NCI-H128 (cell line): Measurements from ENCODE around the gene HAO1.
"Not testable (repeated sequence)": the region's sequence is repeated elsewhere in the genome, so short reads cannot be mapped to it uniquely, and the experiment has no call there.

Experiments
- DNase-seq: peaks from one replicate; lab custom pipeline; 2025; ENCODE audit not compliant: unreplicated experiment; lab: John Stamatoyannopoulos, UW

The HAO1 gene

GRCh38 chr20:7940341-7940740, at the start of gene HAO1:
Gene HAO1 (minus strand): TSS chr20:7940458. CDS start chr20:7940422, 36 bp downstream.
- no peak for DNase-seq

DNA sequence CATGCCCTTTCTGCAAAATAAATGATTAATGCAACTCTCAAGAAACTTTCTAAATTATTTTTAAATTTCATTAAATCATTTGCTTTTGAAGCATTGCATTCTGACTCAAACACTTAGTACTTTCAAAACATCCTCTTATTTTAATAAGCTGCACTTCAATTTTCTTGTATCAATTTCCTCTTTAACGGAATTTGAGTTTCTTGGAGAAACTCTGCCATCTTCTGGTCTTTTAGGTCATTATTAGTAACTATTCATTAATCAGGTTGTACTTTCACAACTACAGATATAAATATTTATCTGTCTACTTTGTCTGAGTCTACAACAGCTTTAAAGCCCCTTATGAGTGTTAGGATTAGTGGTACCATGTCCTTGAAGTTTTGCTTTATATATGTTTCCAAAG, 49.1 kb upstream of the HAO1 start:
- DNase-seq: no peak

DNA sequence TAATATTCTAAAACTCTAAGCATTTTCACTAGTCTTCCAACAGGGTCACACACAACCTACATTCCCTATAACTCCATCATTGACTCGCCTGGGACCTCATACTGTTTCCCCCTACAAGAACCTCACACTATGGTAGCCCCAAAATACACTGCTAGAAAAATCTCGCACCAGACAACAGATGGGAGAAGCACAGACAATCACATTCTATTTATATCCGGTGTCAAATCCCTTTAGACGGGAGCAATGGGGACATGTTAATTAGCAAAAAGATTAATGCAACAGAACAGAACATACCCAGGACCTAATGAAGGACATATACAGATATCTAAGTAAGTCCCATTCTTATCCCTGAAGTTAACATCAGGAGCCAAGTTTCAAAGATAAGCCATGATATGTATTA, 45.7 kb upstream of the HAO1 start:
- DNase-seq: no peak

DNA sequence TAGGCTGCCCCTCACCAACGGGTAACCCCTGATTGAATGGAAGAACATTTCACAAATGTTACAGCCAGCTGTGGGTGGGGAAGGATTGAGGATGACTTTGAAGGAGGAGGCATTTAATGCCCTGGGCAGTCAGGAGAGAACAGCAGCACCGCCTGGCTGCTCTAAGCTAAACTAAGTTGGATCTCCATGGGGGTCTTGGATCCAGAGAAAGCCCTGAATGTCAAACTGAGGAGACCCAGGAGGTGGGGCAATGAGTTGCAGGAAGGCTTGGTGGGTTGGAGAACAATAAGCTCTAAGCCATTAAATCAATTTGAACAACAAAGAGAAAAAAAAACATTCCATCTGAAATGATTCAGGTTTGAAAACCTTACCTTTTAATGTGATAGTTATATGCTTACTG, 43.9 kb upstream of the HAO1 start:
- DNase-seq: no peak

DNA sequence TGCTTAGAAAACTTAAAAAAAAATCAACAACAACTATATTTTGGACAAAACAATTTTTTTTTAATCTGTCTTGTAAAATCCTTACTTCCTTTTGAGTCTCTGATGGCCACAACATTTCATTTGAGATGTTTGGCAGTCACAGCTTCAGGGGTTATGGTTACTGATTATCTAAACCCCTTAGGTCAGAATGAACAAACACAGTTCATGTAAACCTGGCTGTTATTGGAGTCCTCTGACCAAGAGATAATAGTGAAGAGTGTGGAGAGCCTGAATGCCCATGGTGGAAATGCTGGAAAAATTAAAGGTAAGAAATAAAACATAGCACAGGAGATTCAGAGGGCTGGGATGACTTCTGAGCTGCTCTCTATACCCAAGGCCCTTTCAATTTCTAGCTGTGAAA, 41.1 kb upstream of the HAO1 start:
- DNase-seq: no peak

DNA sequence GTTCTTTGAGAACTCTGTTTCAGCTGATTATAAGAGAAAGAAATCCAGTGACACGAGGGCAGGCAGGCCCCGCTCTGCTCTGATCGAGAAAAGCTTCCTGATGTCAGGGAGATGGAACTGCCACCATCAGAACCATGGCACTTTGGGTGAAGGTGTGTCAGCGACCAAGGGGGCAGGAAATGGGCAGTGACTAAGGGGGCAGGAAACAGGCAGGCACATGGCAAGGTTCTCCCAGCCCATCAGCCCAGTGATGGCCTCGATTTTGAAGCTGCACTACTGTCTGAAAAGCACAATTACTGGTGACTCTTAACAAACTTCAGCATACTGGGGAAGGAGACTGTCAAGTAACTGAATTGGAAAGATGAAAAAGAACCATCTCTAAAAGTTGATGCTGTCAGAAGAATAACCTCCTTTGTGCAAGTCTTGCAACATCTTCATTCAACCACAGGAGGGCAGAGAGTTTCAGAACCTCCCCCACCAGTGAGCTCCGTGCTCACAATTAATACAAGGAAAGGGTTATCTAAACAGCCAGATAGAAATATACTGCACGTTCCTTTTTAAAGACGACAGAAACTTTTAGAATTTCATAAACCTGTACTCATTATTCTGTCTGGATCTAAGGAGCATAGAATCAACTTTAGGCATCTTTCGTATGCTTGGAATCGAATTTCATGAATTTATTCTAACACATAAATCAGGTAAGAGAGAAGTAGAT, 40.2 kb upstream of the HAO1 start:
- no peak for DNase-seq

DNA sequence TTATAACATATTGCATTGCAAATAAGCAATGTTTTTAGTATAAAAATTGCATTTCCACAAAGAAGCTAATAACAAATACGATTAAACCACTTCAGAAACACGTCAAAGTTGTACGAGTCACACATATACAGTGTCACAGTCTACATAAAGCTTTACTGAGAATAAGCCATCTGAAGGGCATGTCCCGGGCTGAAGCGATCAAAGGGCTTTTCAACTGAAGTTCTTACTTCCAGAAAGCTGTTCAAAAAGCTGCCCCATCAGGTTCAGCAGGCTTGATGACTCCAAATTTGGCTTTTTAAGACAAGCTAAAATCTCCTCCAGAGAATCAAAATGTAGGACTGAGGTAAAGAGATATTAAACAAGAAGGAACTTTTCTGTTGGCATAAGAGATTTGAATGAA, 37.5 kb upstream of the HAO1 start:
- DNase-seq: no peak

DNA sequence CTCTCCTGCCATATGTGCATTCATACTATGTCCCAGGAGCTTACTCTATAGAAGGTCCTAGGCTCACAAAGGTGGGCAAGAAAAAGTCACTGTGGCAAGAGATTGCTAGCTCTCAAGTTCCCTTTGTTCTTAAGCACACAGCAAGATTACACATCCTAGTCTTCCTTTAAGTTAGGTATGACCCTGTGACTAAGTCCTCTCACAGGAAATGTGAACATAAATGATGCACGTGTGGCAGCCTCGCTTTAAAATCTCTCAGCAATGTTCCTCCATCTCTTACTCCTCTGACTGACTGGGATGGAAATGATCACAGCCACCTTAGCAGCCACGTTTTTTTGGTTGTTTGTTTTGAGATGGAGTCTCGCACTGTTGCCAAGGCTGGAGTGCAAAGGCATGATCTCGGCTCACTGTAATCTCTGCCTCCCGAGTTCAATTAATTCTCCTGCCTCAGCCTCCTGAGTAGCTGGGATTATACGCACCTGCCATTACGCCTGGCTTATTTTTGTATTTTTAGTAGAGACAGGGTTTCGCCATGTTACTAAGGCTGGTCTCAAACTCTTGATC, 35.7 kb upstream of the HAO1 start:
- DNase-seq: no peak

DNA sequence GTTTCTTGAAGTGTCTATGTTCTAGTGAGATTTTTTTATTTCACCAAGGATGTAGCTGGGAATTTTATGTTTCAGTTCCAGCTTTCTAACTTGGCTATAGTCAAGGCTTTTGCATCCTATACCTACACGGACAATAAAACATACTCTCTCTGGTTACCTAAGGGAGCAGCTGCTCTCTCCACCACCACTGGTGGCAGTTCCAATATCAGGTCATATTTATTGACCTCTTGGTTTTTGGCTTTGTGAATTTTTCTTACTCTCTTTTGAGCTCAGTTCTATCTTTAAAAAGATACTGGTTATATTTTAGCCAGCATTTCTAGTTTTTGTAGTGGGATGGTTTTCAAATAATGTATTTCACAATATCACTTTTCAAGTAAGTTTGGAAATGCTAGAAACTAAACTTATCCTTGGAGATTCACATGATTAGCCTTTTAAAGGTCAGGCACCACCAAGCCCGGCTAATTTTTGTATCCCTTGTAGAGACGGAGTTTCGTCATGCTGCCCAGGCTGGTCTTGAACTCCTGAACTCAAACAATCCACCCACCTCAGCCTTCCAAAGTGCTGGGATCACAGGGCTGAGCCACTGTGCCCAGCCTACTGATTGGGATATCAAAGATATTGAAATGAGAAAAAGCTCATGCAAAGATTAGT, 34.7 kb upstream of the HAO1 start:
- DNase-seq: no peak

DNA sequence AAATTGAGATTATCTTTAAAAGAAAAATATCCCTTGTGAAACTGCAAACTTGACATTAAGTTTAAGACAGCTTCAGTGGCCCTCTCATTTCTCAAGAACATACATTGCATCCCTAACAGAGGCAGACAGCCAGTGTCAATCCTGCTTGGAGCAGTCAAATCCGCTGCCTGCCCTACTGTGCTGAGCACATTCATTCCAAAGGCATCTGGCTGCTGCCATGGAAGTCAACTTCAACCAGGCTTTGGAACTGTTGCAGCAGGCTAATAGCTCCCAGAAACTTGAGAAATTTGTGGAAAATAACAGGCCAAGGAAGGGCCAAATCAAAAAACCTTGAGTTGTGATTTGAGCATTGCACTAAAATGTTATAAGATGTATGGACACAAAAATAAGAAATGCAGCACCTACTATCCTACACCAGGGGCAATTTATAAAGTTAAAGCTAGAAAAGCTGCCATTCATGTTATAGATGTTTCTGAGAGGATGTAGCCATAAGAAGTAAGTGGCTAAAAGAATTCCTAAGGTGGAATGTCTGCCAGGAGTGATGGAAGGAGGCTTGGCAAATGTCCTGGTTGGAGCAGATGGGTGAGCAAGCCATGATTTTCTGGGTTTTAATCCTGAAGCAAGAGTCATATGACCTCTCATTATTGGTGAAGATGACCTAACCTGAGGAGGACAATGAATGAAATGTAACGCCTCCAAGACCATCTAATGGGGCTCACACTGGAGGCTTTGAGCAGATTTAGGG, 31.4 kb upstream of the HAO1 start:
- no peak for DNase-seq

DNA sequence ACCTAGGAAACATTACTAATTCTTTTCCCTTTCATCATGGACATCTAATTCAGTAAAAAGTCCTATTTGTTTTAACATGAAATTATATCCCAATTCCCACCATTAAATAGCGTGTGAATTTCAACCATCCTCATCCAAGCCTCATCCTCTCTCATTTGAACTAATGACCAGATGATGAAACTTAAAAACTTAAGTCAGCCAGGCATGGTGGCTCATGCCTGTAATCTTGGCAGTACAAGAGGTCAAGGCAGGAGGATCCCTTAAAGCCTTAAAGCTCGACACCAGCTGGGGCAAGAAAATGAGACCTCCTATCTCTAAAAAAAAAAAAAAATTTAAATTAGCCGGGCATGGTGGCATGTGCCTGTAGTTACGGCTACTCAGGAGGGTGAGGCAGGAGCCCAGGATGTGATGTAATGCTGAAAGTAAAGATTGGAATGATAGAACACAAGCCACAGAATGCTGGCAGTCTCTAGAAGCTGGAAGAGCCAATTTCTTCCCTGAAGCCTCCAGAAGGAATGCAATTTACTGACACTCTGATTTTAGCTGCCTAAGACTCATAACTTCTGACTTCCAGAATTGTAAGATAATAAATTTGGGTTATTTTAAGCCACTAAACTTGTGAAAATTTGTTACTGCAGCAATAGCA, 27.1 kb upstream of the HAO1 start:
- no peak for DNase-seq

- DNase-seq: no peak
Measured at GRCh38 chr20:7966176-7966575, 25.9 kb upstream of the HAO1 start.

DNA sequence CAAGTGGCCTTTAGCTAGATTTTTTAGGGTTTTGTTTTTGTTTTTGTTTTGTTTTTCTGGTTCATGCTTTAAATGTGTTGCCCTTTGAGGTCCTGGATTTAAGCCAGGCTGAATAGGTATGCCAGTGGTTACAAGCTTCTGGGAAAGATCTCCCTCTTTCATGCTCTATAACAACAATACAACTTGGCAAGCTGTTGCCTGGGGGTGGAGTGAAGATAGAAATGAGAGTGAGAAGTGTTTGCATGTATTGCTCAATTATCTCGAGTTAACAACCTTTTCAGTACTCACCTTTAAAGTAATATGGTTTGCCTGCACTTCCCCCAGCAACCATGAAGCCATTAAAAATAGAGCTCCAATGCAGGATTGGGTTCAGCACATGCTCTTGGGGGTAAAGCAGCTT, 19.2 kb upstream of the HAO1 start:
- no peak for DNase-seq

GRCh38 chr20:7956561-7956960, 16.3 kb upstream of the HAO1 start:
- DNase-seq: not testable (repeated sequence)

GRCh38 chr20:7950387-7950786, 10.1 kb upstream of the HAO1 start:
- DNase-seq: no peak

GRCh38 chr20:7943891-7944290, 3.6 kb upstream of the HAO1 start:
- DNase-seq: no peak

DNA sequence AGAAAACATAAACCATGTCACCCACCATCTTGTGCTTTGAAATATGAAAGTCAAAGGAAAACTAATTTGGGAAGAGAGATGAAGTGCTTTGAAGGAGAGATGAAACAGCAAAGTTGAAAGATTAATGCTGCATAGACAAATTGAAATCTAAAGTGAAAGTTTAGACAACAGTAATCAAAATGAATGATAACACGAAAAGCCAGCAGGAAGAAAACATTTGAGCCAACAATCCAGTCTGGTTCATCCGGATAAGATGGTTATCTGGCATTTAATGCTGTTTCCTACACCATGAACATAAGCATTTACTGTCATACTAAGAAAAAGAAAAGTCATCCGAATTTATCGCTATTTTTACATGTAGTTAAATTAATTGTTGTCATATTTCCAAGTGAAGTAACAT, 595 bp downstream of the HAO1 start:
- DNase-seq: no peak

- DNase-seq: no peak
Measured at GRCh38 chr20:7938058-7938457, 2.2 kb downstream of the HAO1 start.

GRCh38 chr20:7937328-7937727, 2.9 kb downstream of the HAO1 start:
- DNase-seq: no peak

- DNase-seq: no peak
Measured at GRCh38 chr20:7935027-7935551, 5.2 kb downstream of the HAO1 start.

DNA sequence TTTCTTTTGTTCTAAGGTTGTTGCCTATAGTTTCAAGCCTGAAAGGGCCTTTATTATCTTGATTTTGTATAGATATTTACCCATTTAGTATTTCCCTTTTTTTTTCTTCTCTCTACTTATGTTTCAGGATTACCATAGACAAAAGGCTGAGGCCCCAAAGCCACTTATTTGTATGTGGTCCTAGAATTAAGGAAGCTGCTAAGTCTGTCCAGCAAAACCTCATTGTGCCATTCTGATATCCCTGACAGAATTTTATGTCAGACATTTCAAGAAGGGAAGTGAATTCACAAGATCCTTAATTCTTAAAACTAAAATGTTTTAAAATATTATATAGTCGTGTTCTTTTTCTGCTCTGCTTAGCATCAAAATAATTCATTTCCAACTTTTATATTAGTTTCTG, 6.9 kb downstream of the HAO1 start:
- no peak for DNase-seq
